Umbilical cord (tissue), 2 donors: Measurements from ENCODE around the gene ZC3H12C. TPM values are rescaled to one million over a fixed set of nuclear protein-coding genes. Genes with fewer than 3 reads are reported as not detected.
A peak's percentile ranks its signal among the peaks of the same experiment; 100 is the strongest.

ENCODE experiments used
- DNase-seq: peaks from one replicate; pipeline ENCODE4 v3.0.0-alpha.2; 2015; ENCODE audit warnings: low spot score
- total RNA-seq: library from RNA; depleted of rRNA; stranded (reverse); fragments of >200 nt; gene quantifications from one replicate; pipeline ENCODE4 v1.2.3, GENCODE V29; 2014; ENCODE audit warnings: low replicate concordance; ENCODE audit not compliant: insufficient read depth

The ZC3H12C gene
- total RNA-seq, 1 donor from 2014 or later: 10.8 TPM

- no peak for DNase-seq
Observed at GRCh38 chr11:110147962-110148709, 54.9 kb downstream of the ZC3H12C start.

GRCh38 chr11:110148775-110149744, 55.9 kb downstream of the ZC3H12C start:
- DNase-seq: peak; percentile 24

GRCh38 chr11:110152199-110152598, 59.0 kb downstream of the ZC3H12C start:
- no peak for DNase-seq

- DNase-seq: no peak
Observed at GRCh38 chr11:110153474-110153873, 60.3 kb downstream of the ZC3H12C start.

GRCh38 chr11:110156503-110156902, 63.3 kb downstream of the ZC3H12C start:
- no peak for DNase-seq

GRCh38 chr11:110158317-110159200, 65.4 kb downstream of the ZC3H12C start:
- no peak for DNase-seq

- no peak for DNase-seq
Observed at GRCh38 chr11:110159476-110159875, 66.3 kb downstream of the ZC3H12C start.

GRCh38 chr11:110160016-110160415, 66.8 kb downstream of the ZC3H12C start:
- no peak for DNase-seq

GRCh38 chr11:110160437-110160836, 67.2 kb downstream of the ZC3H12C start:
- DNase-seq: no peak

- no peak for DNase-seq
Observed at GRCh38 chr11:110161061-110161460, 67.9 kb downstream of the ZC3H12C start.

- DNase-seq: no peak
Observed at GRCh38 chr11:110162216-110162615, 69.0 kb downstream of the ZC3H12C start.

- no peak for DNase-seq
Observed at GRCh38 chr11:110165039-110165925, 72.1 kb downstream of the ZC3H12C start.

GRCh38 chr11:110168033-110168803, 75.0 kb downstream of the ZC3H12C start:
- DNase-seq: no peak

GRCh38 chr11:110169738-110170137, 76.5 kb downstream of the ZC3H12C start:
- DNase-seq: no peak

- DNase-seq: no peak
Observed at GRCh38 chr11:110172468-110173065, 79.4 kb downstream of the ZC3H12C start.

- peak; percentile 66 for DNase-seq
Observed at GRCh38 chr11:110173811-110174644, 80.8 kb downstream of the ZC3H12C start.

GRCh38 chr11:110174645-110175310, 81.6 kb downstream of the ZC3H12C start:
- peak; percentile 8 for DNase-seq
